Measurements from ENCODE around the gene GNAS. TPM values are rescaled to one million over a fixed set of nuclear protein-coding genes. Genes with fewer than 3 reads are reported as not detected.
A peak's percentile ranks its signal among the peaks of the same experiment; 100 is the strongest.

Gene GNAS
- total RNA-seq, 1 donor from 2014 or later, result 1,173 TPM

GRCh38 chr20:58847463-58847862, 5.1 kb upstream of the GNAS start:
- Mint-ChIP-seq H3K4me3 (ENCODE audit: unreplicated experiment) (no peak overlapping the region), H3K36me3 (ENCODE audit: unreplicated experiment) (no peaks in the 10 kb centered on the region), H3K27me3 (ENCODE audit: unreplicated experiment) (peaks cover 67% of the 10 kb centered on the region), H3K9me3 (ENCODE audit: unreplicated experiment) (no peaks in the 10 kb centered on the region), H3K27ac (ENCODE audit: unreplicated experiment) (no peak overlapping the region), H3K4me1 (ENCODE audit: unreplicated experiment) (peaks cover 21% of the 10 kb centered on the region)
- no peak for DNase-seq (ENCODE audit: extremely low spot score, unreplicated experiment)
- TF ChIP-seq CTCF (IDR thresholded peaks at IDR 0.05), result no peak

GRCh38 chr20:58850693-58851174, 1.8 kb upstream of the GNAS start, which contains the start of gene GNAS-AS1:
GNAS-AS1 (minus strand) TSS chr20:58850902.
- H3K9me3 Mint-ChIP-seq (ENCODE audit: unreplicated experiment), result no peaks in the 10 kb centered on the region
- no peaks in the 10 kb centered on the region for H3K36me3 Mint-ChIP-seq (ENCODE audit: unreplicated experiment)
- peaks cover 29% of the 10 kb centered on the region for H3K4me1 Mint-ChIP-seq (ENCODE audit: unreplicated experiment)
- H3K27me3 Mint-ChIP-seq (ENCODE audit: unreplicated experiment), result peaks cover 46% of the 10 kb centered on the region
- peak within 1 kb of the TSS; percentile 86 for H3K4me3 Mint-ChIP-seq (ENCODE audit: unreplicated experiment)
- peak within 1 kb of the TSS; percentile 56 for H3K27ac Mint-ChIP-seq (ENCODE audit: unreplicated experiment)
- peak; percentile 93 for DNase-seq (ENCODE audit: extremely low spot score, unreplicated experiment)
- TF ChIP-seq CTCF (IDR thresholded peaks at IDR 0.05), result peak; percentile 20

- peak overlapping the region; percentile 86 for H3K4me3 Mint-ChIP-seq (ENCODE audit: unreplicated experiment)
- peaks cover 46% of the 10 kb centered on the region for H3K27me3 Mint-ChIP-seq (ENCODE audit: unreplicated experiment)
- no peak overlapping the region for H3K27ac Mint-ChIP-seq (ENCODE audit: unreplicated experiment)
- DNase-seq (ENCODE audit: extremely low spot score, unreplicated experiment), result no peak
- no peak for TF ChIP-seq CTCF (IDR thresholded peaks at IDR 0.05)
- no peaks in the 10 kb centered on the region for H3K36me3 Mint-ChIP-seq (ENCODE audit: unreplicated experiment)
- no peaks in the 10 kb centered on the region for H3K9me3 Mint-ChIP-seq (ENCODE audit: unreplicated experiment)
- H3K4me1 Mint-ChIP-seq (ENCODE audit: unreplicated experiment), result peaks cover 30% of the 10 kb centered on the region
These were observed 1.1 kb upstream of the GNAS start for GRCh38 chr20:58851221-58851968.

- peak overlapping the region; percentile 67 for H3K4me3 Mint-ChIP-seq (ENCODE audit: unreplicated experiment)
- no peaks in the 10 kb centered on the region for H3K36me3 Mint-ChIP-seq (ENCODE audit: unreplicated experiment)
- H3K9me3 Mint-ChIP-seq (ENCODE audit: unreplicated experiment), result no peaks in the 10 kb centered on the region
- DNase-seq (ENCODE audit: extremely low spot score, unreplicated experiment), result no peak
- no peak overlapping the region for H3K27ac Mint-ChIP-seq (ENCODE audit: unreplicated experiment)
- H3K27me3 Mint-ChIP-seq (ENCODE audit: unreplicated experiment), result peaks cover 49% of the 10 kb centered on the region
- peaks cover 30% of the 10 kb centered on the region for H3K4me1 Mint-ChIP-seq (ENCODE audit: unreplicated experiment)
- no peak for TF ChIP-seq CTCF (IDR thresholded peaks at IDR 0.05)
These were observed 502 bp upstream of the GNAS start for GRCh38 chr20:58851969-58852458.

- Mint-ChIP-seq H3K27ac (ENCODE audit: unreplicated experiment) (no peak overlapping the region), H3K36me3 (ENCODE audit: unreplicated experiment) (no peaks in the 10 kb centered on the region), H3K4me1 (ENCODE audit: unreplicated experiment) (peaks cover 30% of the 10 kb centered on the region), H3K9me3 (ENCODE audit: unreplicated experiment) (no peaks in the 10 kb centered on the region), H3K4me3 (ENCODE audit: unreplicated experiment) (no peak overlapping the region), H3K27me3 (ENCODE audit: unreplicated experiment) (peaks cover 49% of the 10 kb centered on the region)
- no peak for DNase-seq (ENCODE audit: extremely low spot score, unreplicated experiment)
- no peak for TF ChIP-seq CTCF (IDR thresholded peaks at IDR 0.05)
These were observed 950 bp downstream of the GNAS start for GRCh38 chr20:58853466-58853865.
